ENCODE results near the gene NRG2. TPM values are rescaled to one million over a fixed set of nuclear protein-coding genes. Genes with fewer than 3 reads are reported as not detected.

Gene NRG2
- total RNA-seq, 1 donor from 2014 or later, result 12.8 TPM

- intact Hi-C loops (cut with DNase I), result no loop called here
- peaks cover 3% of the 10 kb centered on the region for H3K27me3 ChIP-seq
- H3K36me3 ChIP-seq, result no peaks in the 10 kb centered on the region
These were observed 15.3 kb upstream of the NRG2 start for GRCh38 chr5:140058212-140058932.

GRCh38 chr5:140056880-140057279 is 13.8 kb upstream of the NRG2 start:
- no peak overlapping the region for H3K27ac ChIP-seq
- H3K4me3 ChIP-seq, result no peak overlapping the region
- H3K4me1 ChIP-seq, result no peaks in the 10 kb centered on the region
- H3K27me3 ChIP-seq, result peaks cover 3% of the 10 kb centered on the region
- intact Hi-C loops (cut with DNase I), result no loop called here
- no peaks in the 10 kb centered on the region for H3K9me3 ChIP-seq
- H3K36me3 ChIP-seq, result no peaks in the 10 kb centered on the region
- DNase-seq (ENCODE audit: low spot score in 2 of 2), result no peak
- no peak for TF ChIP-seq CTCF (IDR thresholded peaks at IDR 0.05)

More at GRCh38 chr5:140058212-140058932, 15.3 kb upstream of the NRG2 start:
- Histone ChIP-seq H3K27ac (no peak overlapping the region), H3K9me3 (no peaks in the 10 kb centered on the region), H3K4me1 (no peaks in the 10 kb centered on the region), H3K4me3 (no peak overlapping the region)
- TF ChIP-seq CTCF (IDR thresholded peaks at IDR 0.05), result no peak
- DNase-seq (ENCODE audit: low spot score in 2 of 2), result no peak

- no peak for DNase-seq (ENCODE audit: low spot score in 2 of 2)
- Histone ChIP-seq H3K36me3 (no peaks in the 10 kb centered on the region), H3K9me3 (no peaks in the 10 kb centered on the region), H3K27me3 (no peaks in the 10 kb centered on the region), H3K27ac (no peak overlapping the region), H3K4me1 (no peaks in the 10 kb centered on the region), H3K4me3 (no peak overlapping the region)
- no peak for TF ChIP-seq CTCF (IDR thresholded peaks at IDR 0.05)
- intact Hi-C loops (cut with DNase I), result no loop called here
These were observed 12.1 kb upstream of the NRG2 start for GRCh38 chr5:140055152-140055551.

- H3K36me3 ChIP-seq, result no peaks in the 10 kb centered on the region
- intact Hi-C loops (cut with DNase I), result no loop called here
- H3K4me3 ChIP-seq, result no peak overlapping the region
- no peak for DNase-seq (ENCODE audit: low spot score in 2 of 2)
- no peaks in the 10 kb centered on the region for H3K9me3 ChIP-seq
- no peak for TF ChIP-seq CTCF (IDR thresholded peaks at IDR 0.05)
- no peak overlapping the region for H3K27ac ChIP-seq
- H3K4me1 ChIP-seq, result no peaks in the 10 kb centered on the region
- H3K27me3 ChIP-seq, result no peaks in the 10 kb centered on the region
These were observed 11.1 kb upstream of the NRG2 start for GRCh38 chr5:140054086-140054689.

GRCh38 chr5:140051950-140052349 is 8.9 kb upstream of the NRG2 start:
- H3K4me3 ChIP-seq, result no peak overlapping the region
- intact Hi-C loops (cut with DNase I), result no loop called here
- no peaks in the 10 kb centered on the region for H3K27me3 ChIP-seq
- H3K36me3 ChIP-seq, result no peaks in the 10 kb centered on the region
- DNase-seq (ENCODE audit: low spot score in 2 of 2), result no peak
- H3K9me3 ChIP-seq, result no peaks in the 10 kb centered on the region
- no peak for TF ChIP-seq CTCF (IDR thresholded peaks at IDR 0.05)
- no peaks in the 10 kb centered on the region for H3K4me1 ChIP-seq
- H3K27ac ChIP-seq, result no peak overlapping the region

Measured in ascending aorta (tissue), 2 donors.